ENCODE measurements around the gene ATP1A1. TPM values are rescaled to one million over a fixed set of nuclear protein-coding genes. Genes with fewer than 3 reads are reported as not detected.

Gene ATP1A1
- total RNA-seq, 1 donor from 2014 or later, result 213 TPM

GRCh38 chr1:116382321-116382720 lies 9.3 kb downstream of the ATP1A1 start:
- Mint-ChIP-seq H3K27ac (ENCODE audit: unreplicated experiment) (no peak overlapping the region), H3K27me3 (ENCODE audit: unreplicated experiment) (no peaks in the 10 kb centered on the region), H3K9me3 (ENCODE audit: unreplicated experiment) (no peaks in the 10 kb centered on the region), H3K4me3 (ENCODE audit: unreplicated experiment) (no peak overlapping the region), H3K4me1 (ENCODE audit: unreplicated experiment) (peaks cover 39% of the 10 kb centered on the region), H3K36me3 (ENCODE audit: unreplicated experiment) (peaks cover 25% of the 10 kb centered on the region)
- DNase-seq (ENCODE audit: extremely low spot score, unreplicated experiment), result no peak
- TF ChIP-seq, protein P1, sequence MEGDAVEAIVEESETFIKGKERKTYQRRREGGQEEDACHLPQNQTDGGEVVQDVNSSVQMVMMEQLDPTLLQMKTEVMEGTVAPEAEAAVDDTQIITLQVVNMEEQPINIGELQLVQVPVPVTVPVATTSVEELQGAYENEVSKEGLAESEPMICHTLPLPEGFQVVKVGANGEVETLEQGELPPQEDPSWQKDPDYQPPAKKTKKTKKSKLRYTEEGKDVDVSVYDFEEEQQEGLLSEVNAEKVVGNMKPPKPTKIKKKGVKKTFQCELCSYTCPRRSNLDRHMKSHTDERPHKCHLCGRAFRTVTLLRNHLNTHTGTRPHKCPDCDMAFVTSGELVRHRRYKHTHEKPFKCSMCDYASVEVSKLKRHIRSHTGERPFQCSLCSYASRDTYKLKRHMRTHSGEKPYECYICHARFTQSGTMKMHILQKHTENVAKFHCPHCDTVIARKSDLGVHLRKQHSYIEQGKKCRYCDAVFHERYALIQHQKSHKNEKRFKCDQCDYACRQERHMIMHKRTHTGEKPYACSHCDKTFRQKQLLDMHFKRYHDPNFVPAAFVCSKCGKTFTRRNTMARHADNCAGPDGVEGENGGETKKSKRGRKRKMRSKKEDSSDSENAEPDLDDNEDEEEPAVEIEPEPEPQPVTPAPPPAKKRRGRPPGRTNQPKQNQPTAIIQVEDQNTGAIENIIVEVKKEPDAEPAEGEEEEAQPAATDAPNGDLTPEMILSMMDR (IDR thresholded peaks at IDR 0.05), result no peak

GRCh38 chr1:116382857-116383483 lies 9.9 kb downstream of the ATP1A1 start:
- TF ChIP-seq, protein P1 (IDR thresholded peaks at IDR 0.05), result no peak
- Mint-ChIP-seq H3K4me3 (ENCODE audit: unreplicated experiment) (no peak overlapping the region), H3K9me3 (ENCODE audit: unreplicated experiment) (no peaks in the 10 kb centered on the region), H3K4me1 (ENCODE audit: unreplicated experiment) (peaks cover 33% of the 10 kb centered on the region), H3K36me3 (ENCODE audit: unreplicated experiment) (peaks cover 31% of the 10 kb centered on the region), H3K27me3 (ENCODE audit: unreplicated experiment) (no peaks in the 10 kb centered on the region), H3K27ac (ENCODE audit: unreplicated experiment) (no peak overlapping the region)
- DNase-seq (ENCODE audit: extremely low spot score, unreplicated experiment), result no peak

- DNase-seq (ENCODE audit: extremely low spot score, unreplicated experiment), result no peak
- Mint-ChIP-seq H3K4me1 (ENCODE audit: unreplicated experiment) (peaks cover 10% of the 10 kb centered on the region), H3K36me3 (ENCODE audit: unreplicated experiment) (peaks cover 61% of the 10 kb centered on the region), H3K27ac (ENCODE audit: unreplicated experiment) (no peak overlapping the region), H3K27me3 (ENCODE audit: unreplicated experiment) (no peaks in the 10 kb centered on the region), H3K4me3 (ENCODE audit: unreplicated experiment) (no peak overlapping the region), H3K9me3 (ENCODE audit: unreplicated experiment) (no peaks in the 10 kb centered on the region)
- TF ChIP-seq, protein P1 (IDR thresholded peaks at IDR 0.05), result no peak
Measured at GRCh38 chr1:116386042-116386441, 13.0 kb downstream of the ATP1A1 start.

DNA sequence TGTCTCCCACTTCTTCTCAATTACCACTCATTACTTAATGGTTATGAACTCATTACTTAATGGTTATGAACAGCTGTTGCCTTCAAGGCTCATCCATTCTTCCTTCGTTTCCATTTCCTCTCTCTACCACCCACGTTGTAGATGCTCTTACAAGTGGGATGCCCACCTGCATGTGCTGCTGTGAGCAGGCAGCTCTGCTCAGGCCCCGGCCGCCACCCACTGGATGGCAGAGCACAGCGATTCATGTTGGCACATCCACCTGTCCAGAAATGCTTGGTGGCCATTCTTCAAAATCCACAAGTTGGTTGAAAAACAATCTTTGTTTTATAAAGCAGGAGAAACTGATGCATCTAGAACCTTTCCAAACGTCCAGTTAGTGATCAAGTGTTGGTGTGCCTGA lies 14.5 kb downstream of the ATP1A1 start:
- DNase-seq (ENCODE audit: extremely low spot score, unreplicated experiment), result no peak
- TF ChIP-seq, protein P1 (IDR thresholded peaks at IDR 0.05), result no peak
- Mint-ChIP-seq H3K4me1 (ENCODE audit: unreplicated experiment) (peaks cover 5% of the 10 kb centered on the region), H3K36me3 (ENCODE audit: unreplicated experiment) (peaks cover 67% of the 10 kb centered on the region), H3K27me3 (ENCODE audit: unreplicated experiment) (no peaks in the 10 kb centered on the region), H3K4me3 (ENCODE audit: unreplicated experiment) (no peak overlapping the region), H3K9me3 (ENCODE audit: unreplicated experiment) (no peaks in the 10 kb centered on the region), H3K27ac (ENCODE audit: unreplicated experiment) (no peak overlapping the region)

DNA sequence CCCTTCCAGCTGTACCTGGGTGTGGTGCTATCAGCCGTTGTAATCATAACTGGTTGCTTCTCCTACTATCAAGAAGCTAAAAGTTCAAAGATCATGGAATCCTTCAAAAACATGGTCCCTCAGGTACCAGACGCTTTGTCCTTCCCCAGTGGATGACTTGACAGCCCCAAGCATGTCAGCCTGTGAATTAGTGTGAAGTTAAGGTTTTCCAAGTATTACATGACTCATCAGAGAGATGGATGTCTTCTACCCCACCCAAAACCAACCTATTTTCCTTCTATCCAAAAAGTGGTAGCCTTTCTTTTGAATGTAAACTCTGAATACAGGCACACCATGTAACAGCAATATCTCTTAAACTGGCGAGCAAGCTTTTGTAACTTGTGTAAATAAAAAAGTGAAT lies 15.1 kb downstream of the ATP1A1 start:
- TF ChIP-seq, protein P1 (IDR thresholded peaks at IDR 0.05), result no peak
- Mint-ChIP-seq H3K36me3 (ENCODE audit: unreplicated experiment) (peaks cover 70% of the 10 kb centered on the region), H3K27ac (ENCODE audit: unreplicated experiment) (no peak overlapping the region), H3K9me3 (ENCODE audit: unreplicated experiment) (no peaks in the 10 kb centered on the region), H3K4me3 (ENCODE audit: unreplicated experiment) (no peak overlapping the region), H3K27me3 (ENCODE audit: unreplicated experiment) (no peaks in the 10 kb centered on the region), H3K4me1 (ENCODE audit: unreplicated experiment) (peaks cover 2% of the 10 kb centered on the region)
- DNase-seq (ENCODE audit: extremely low spot score, unreplicated experiment), result no peak
